HUES64 (cell line): ENCODE results near the gene ELOF1.

Experiments used
- H3K27ac ChIP-seq: 2 replicates; pipeline ENCODE4 v1.7.0; 2013; ENCODE audit warnings: low read depth, low read length, inconsistent platforms
- H3K27me3 ChIP-seq: 2 replicates; pipeline ENCODE4 v1.6.1; 2013; ENCODE audit warnings: mild to moderate bottlenecking, low read length; ENCODE audit not compliant: insufficient read depth
- H3K36me3 ChIP-seq: 2 replicates; pipeline ENCODE4 v1.6.1; 2013; ENCODE audit warnings: mild to moderate bottlenecking, low read length; ENCODE audit not compliant: insufficient read depth
- H3K4me1 ChIP-seq: 2 replicates; pipeline ENCODE4 v1.6.1; 2013; ENCODE audit warnings: mild to moderate bottlenecking, low read length, moderate library complexity; ENCODE audit not compliant: insufficient read depth
- H3K4me3 ChIP-seq: 2 replicates; pipeline ENCODE4 v1.5.1; 2013; ENCODE audit warnings: mild to moderate bottlenecking, low read length, moderate library complexity
- H3K9ac ChIP-seq: 2 replicates; pipeline ENCODE4 v1.6.1; 2013; ENCODE audit warnings: mild to moderate bottlenecking, low read depth, low read length
- H3K9me3 ChIP-seq: 2 replicates; pipeline ENCODE4 v1.6.1; 2013; ENCODE audit warnings: low read depth, low read length; ENCODE audit not compliant: insufficient read depth
- WGBS: fragments of 150-250, 120-280 bp; methylation state at CpG from one replicate; pipeline ENCODE4 v1.1.7; 2013; ENCODE audit warnings: missing lambda C conversion rate; 5-methylcytosine and 5-hydroxymethylcytosine counted together

The ELOF1 gene

DNA sequence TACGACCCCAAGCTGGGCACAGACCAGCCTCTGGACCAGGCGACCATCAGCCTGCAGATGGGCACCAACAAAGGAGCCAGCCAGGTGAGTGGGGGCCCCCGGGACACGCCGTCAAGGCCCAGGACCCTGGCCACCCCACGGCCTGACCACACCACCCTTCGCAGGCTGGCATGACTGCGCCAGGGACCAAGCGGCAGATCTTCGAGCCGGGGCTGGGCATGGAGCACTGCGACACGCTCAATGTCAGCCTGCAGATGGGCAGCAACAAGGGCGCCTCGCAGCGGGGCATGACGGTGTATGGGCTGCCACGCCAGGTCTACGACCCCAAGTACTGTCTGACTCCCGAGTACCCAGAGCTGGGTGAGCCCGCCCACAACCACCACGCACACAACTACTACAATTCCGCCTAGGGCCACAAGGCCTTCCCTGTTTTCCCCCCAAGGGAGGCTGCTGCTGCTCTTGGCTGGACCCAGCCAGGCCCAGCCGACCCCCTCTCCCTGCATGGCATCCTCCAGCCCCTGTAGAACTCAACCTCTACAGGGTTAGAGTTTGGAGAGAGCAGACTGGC lies 9.6 kb downstream of the ELOF1 start:
- Histone ChIP-seq H3K4me1 (no peaks in the 10 kb centered on the region), H3K9ac (no peak overlapping the region), H3K9me3 (no peaks in the 10 kb centered on the region), H3K36me3 (peaks cover 39% of the 10 kb centered on the region), H3K4me3 (no peak overlapping the region), H3K27ac (no peak overlapping the region), H3K27me3 (no peaks in the 10 kb centered on the region)
- 95% methylated on average over 24 of the region's 24 CpGs for WGBS

DNA sequence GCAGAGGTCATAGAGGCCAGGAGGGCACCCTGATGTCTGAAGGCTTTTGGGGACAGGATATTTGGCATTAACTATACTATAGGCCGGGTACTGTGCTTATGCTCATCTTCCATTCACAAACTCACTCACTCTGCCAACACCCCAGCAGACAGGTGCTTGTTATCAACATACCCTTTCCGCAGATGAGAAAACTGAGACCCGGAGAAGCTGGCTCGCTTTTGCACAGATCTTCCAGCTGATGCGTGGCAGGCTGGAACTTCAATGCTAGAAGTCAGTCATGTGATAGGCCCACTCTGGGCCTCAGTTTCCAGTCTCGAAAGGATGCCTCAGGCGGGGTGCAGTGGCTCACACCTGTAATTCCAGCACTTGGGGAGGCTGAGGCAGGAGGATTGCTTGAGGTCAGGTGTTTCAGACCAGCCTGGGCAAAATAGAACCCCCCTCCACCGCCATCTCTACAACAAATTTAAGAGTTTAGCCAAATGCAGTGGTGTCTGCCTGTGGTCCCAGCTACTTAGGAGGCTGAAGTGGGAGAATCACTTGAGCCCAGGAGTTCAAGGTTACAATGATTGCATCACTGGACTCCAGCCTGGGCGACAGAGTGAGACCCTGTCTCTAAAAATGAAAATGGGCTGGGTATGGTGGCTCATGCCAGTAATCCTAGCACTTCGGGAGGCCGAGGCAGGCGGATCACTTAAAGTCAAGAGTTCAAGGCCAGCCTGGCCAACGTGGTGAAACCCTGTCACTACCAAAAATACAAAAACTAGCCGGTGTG lies 10.9 kb downstream of the ELOF1 start:
- Histone ChIP-seq H3K27me3 (no peaks in the 10 kb centered on the region), H3K36me3 (peaks cover 25% of the 10 kb centered on the region)
- WGBS: 94% methylated on average over 14 of the region's 14 CpGs

DNA sequence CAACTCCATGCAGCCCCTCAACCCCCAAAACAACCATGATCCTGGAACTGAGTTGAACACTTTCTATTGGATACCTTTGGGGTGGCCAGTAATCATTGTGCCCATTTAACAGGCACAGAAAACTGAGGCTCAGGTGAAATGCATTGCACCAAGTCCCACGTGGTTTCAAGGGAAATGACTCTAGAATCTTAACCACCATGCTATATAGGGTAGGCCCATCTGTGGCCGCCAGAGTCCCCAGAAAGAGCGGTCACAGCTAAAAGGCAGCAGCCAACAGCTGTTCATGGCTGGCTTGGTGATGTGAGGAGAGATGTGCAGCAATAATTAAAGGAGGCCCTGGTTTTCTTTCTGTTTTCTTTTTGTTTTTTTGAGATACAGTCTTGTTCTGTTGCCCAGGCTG lies 17.8 kb downstream of the ELOF1 start:
- H3K36me3 ChIP-seq: no peaks in the 10 kb centered on the region; the same call in 1 of the 2 replicates
- H3K27me3 ChIP-seq: no peaks in the 10 kb centered on the region
- no peak overlapping the region for H3K9ac ChIP-seq
- 89% methylated on average over 3 of the region's 3 CpGs for WGBS
- no peak overlapping the region for H3K27ac ChIP-seq
- no peak overlapping the region for H3K4me3 ChIP-seq
- H3K9me3 ChIP-seq: no peaks in the 10 kb centered on the region
- peaks cover 6% of the 10 kb centered on the region for H3K4me1 ChIP-seq

More for the DNA sequence above, 10.9 kb downstream of the ELOF1 start:
- H3K4me1 ChIP-seq: no peaks in the 10 kb centered on the region
- H3K27ac ChIP-seq: no peak overlapping the region
- no peak overlapping the region for H3K4me3 ChIP-seq
- H3K9ac ChIP-seq: no peak overlapping the region
- H3K9me3 ChIP-seq: no peaks in the 10 kb centered on the region

DNA sequence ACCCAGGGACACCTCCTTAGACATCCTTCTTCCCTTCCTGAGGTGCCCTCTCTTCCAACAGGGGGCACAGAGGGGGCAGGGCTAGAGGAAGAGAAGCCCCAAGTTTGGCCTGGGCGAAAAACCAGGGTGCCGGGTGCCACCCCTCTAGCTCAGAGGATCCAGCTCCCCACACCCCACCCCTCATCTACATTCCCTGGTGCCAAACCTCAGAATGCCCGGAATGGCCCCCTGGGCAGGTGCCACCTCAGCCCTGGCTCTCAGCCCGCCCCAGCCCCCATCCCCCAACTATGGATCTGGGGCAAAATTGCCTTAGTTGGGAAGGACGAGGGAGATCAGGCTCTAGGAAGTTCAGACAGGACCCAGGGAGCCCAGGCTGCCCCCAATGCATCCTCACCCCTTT lies 18.4 kb downstream of the ELOF1 start:
- Histone ChIP-seq H3K9me3 (no peaks in the 10 kb centered on the region), H3K36me3 (no peaks in the 10 kb centered on the region; the same call in 1 of the 2 replicates), H3K9ac (peak overlapping the region; percentile 60; the same call in 1 of the 2 replicates), H3K4me3 (peak overlapping the region; percentile 44), H3K27ac (peak overlapping the region; percentile 58; the same call in 1 of the 2 replicates), H3K4me1 (peaks cover 7% of the 10 kb centered on the region), H3K27me3 (no peaks in the 10 kb centered on the region)
- WGBS: 88% methylated on average over 5 of the region's 5 CpGs

DNA sequence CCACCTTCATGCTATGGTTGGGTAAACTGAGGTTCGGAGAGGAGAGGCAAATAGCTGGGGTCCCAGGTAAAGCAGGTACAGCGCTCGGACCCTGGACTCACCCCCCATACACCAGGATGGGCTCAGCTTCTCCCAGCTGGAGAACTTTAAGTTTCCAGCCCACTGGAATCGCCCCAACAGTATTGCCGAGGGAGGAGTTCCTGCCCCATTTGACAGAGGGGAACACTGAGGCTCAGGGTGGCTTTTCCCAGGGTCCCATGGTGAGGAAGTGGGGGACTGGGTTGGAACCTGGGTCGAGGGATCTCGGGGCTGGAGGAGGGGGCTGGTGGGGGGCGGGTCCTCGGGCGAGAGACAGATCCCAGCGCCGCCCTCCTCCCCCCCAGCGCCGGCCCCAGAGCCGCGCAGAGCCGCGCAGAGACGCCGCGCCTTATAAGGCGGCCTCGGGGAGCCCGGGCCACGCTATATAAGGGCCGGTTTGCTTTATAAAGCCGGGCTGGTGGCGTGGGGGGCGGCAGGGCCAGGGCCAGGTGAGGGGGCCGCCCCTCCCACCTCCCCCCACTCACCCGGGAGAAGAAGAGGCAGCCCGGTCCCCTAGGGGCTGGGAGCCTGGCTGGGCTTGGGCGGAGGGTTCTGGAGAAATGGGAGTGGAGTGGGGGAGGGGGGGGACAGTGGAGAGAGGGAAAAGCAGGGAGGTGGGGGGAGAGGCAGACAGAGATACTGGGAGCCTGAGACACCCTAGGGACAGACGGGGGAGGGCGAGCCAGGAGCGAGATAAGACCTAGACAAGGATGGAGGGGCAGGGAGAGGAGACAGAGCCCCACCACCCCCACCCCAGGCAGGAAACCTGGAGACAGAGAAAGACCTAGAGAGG lies 19.3 kb downstream of the ELOF1 start:
- H3K27ac ChIP-seq: peak overlapping the region; percentile 58; the same call in 1 of the 2 replicates
- 11% methylated on average over 30 of the region's 36 CpGs for WGBS
- peak overlapping the region; percentile 60 for H3K9ac ChIP-seq
- H3K36me3 ChIP-seq: no peaks in the 10 kb centered on the region; the same call in 1 of the 2 replicates
- H3K4me3 ChIP-seq: peak overlapping the region; percentile 45
- peaks cover 10% of the 10 kb centered on the region for H3K4me1 ChIP-seq
- no peaks in the 10 kb centered on the region for H3K27me3 ChIP-seq
- no peaks in the 10 kb centered on the region for H3K9me3 ChIP-seq

DNA sequence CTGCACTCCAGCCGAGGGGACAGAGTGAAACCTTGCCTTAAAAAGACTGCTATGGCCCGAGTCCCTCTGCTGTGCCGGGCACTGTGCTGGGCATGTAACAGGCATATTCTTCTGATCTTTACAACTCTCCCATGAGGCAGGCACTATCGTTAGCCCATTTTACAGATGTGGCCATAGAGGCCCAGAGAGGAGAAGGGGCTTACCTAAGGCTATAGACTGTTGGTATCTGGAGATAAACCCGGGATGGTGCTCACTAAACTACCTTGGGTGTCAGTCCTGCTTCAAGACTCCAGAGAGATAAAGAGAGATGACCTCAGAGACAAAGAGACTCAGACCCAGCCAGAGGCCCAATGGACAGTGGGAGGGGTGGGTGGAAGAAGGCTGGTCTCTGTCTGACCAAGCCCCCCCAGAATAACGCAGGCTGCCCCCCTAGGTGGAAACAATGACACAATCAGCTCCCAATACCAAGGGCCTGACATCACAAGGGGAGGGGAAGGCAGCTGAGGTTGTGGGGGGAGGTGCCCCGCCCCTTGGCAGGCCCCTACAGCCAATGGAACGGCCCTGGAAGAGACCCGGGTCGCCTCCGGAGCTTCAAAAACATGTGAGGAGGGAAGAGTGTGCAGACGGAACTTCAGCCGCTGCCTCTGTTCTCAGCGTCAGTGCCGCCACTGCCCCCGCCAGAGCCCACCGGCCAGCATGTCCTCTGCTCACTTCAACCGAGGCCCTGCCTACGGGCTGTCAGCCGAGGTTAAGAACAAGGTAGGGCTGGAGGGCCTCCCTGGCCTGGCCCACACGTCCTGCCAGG lies 20.6 kb downstream of the ELOF1 start, which contains the start of gene CNN1:
Gene CNN1, plus strand, starts transcription at position 620 of the 805 bp plus-strand sequence. Its CDS starts 77 bp downstream, at position 697.
- Histone ChIP-seq H3K27ac (peak within 1 kb of the TSS; percentile 87; the same call in 1 of the 2 replicates), H3K27me3 (no peaks in the 10 kb centered on the region), H3K9me3 (no peaks in the 10 kb centered on the region), H3K36me3 (no peaks in the 10 kb centered on the region), H3K4me3 (peak within 1 kb of the TSS; percentile 45), H3K9ac (peak within 1 kb of the TSS; percentile 11; the same call in 1 of the 2 replicates), H3K4me1 (peaks cover 10% of the 10 kb centered on the region)
- WGBS: 21% methylated on average over 20 of the region's 21 CpGs

DNA sequence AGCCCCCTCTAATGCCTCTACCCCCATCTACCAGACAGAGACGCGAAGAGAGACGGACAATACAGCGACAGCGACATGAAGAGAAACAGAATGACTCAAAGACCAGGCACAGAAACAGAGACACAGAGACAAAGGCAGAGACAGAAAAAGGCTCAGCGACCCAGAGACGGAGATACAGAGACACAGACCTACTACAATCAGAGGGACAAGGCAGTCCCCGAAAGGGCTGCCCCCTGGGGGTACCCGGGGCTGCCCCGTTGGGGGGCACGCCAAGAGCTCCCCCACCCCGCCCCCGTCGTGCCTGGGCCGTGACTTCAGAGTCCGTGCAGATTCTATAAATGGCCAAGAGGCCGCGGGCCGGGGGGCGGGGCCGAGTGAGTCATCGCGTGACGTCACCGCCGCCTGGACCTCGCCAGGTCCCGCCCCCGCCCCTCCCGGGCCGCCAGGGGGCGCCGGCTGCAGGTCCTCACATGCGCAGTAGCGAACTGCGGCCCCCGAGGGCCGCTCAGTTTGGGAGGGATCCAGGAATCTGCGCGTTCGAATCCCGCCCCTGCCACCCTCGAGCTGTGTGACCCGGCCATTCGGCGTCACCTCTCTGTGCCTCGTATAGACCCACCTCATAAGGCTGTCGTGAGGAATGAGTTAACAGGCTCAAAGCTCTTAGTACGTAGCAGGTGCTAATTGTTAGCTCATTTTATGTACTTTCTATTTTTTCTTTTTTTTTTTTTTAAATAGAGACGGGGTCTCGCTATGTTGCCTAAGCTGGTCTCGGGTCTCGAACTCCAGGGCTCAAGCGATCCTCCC lies 23.0 kb downstream of the ELOF1 start:
- Histone ChIP-seq H3K27me3 (no peaks in the 10 kb centered on the region), H3K36me3 (no peaks in the 10 kb centered on the region), H3K4me3 (peak overlapping the region; percentile 65), H3K9ac (peak overlapping the region; percentile 73), H3K27ac (peak overlapping the region; percentile 61), H3K4me1 (peaks cover 10% of the 10 kb centered on the region), H3K9me3 (no peaks in the 10 kb centered on the region)
- WGBS: 11% methylated on average over 54 of the region's 54 CpGs

DNA sequence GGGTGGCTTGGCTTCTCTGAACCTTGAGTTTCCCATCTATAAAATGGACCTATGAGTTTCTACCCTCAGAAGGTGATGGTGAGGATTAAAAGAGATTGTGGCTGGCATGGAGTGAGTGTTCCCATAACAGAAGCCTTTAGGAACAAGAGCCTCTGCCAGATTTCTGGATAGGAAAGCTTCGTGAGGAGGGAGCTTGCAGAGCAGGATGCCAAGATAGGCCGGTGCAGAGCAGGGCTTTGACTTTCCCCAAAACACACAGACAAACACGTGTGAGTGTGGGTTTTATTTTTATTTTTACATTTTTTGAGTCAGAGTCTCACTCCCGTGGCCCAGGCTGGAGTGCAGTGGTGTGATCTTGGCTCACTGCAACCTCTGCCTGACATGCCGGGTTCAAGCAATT lies 24.1 kb downstream of the ELOF1 start:
- no peak overlapping the region for H3K9ac ChIP-seq
- H3K36me3 ChIP-seq: no peaks in the 10 kb centered on the region
- H3K27ac ChIP-seq: no peak overlapping the region
- peaks cover 4% of the 10 kb centered on the region; the same call in 1 of the 2 replicates for H3K4me1 ChIP-seq
- H3K4me3 ChIP-seq: no peak overlapping the region
- WGBS: 88% methylated on average over 5 of the region's 5 CpGs
- no peaks in the 10 kb centered on the region for H3K27me3 ChIP-seq
- no peaks in the 10 kb centered on the region for H3K9me3 ChIP-seq

DNA sequence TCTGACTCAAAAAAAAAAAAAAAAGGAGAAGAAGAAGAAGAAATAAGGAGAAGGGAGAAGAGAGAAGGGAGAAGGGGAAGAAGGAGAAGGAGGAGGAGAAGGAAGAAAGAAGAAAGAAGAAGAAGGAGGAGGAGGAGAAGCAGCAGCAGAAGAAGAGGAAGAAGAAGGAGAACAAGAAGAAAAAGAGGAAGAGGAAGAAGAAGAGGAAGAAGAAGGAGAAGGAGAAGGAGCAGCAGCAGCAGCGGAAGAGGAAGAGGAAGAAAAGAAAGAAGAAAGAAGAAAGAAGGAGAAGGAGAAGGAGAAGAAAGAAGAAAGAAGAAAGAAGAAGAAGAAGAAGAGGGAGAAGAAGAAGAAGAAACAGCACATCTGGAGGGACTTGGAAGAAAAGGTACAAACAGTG lies 24.5 kb downstream of the ELOF1 start:
- 96% methylated on average over 1 of the region's 1 CpG for WGBS
- Histone ChIP-seq H3K9ac (no peak overlapping the region), H3K4me3 (no peak overlapping the region), H3K36me3 (no peaks in the 10 kb centered on the region), H3K27ac (no peak overlapping the region), H3K27me3 (no peaks in the 10 kb centered on the region), H3K4me1 (peaks cover 4% of the 10 kb centered on the region; the same call in 1 of the 2 replicates), H3K9me3 (no peaks in the 10 kb centered on the region)

DNA sequence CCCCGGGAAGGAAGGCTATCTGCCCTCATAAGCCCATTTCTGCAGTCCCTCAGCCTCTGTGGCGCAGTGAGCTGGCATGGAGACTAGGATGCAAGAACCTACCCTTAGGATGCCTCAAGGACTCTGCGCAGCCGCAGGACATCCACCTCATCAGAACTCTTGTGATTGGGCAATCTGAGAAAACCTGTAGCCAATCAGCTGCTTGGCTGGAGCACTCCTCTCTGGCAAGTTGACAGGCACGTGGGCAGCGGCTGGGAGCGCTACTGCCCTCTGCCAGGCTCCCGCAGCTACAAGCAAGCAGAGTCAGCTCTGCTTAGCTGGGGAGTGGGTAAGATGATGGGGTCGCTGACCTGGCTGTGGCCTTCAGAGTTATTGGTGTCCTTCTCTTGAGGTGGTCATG lies 28.6 kb downstream of the ELOF1 start:
- no peak overlapping the region for H3K4me3 ChIP-seq
- H3K36me3 ChIP-seq: no peaks in the 10 kb centered on the region
- no peaks in the 10 kb centered on the region for H3K27me3 ChIP-seq
- no peak overlapping the region for H3K9ac ChIP-seq
- no peaks in the 10 kb centered on the region for H3K9me3 ChIP-seq
- H3K27ac ChIP-seq: no peak overlapping the region
- 40% methylated on average over 9 of the region's 9 CpGs for WGBS
- peaks cover under 1% of the 10 kb centered on the region; the same call in 1 of the 2 replicates for H3K4me1 ChIP-seq
